B cell (primary cell): ENCODE measurements around the gene CCDC192.

Experiments used
- EZH2 ChIP-seq: IDR thresholded peaks from 2 replicates; pipeline ENCODE4 v1.6.1; 2012; ENCODE audit warnings: borderline replicate concordance, low read depth, mild to moderate bottlenecking, moderate library complexity, low read length; ENCODE audit not compliant: insufficient read depth, poor library complexity, severe bottlenecking
- TF ChIP-seq, protein P1 (sequence below): fragments of 200-600 bp; IDR thresholded peaks from one replicate; pipeline ENCODE4 v1.8.0; 2022; ENCODE audit warnings: antibody characterized with exemption, mild to moderate bottlenecking

- TF ChIP-seq, protein P1, sequence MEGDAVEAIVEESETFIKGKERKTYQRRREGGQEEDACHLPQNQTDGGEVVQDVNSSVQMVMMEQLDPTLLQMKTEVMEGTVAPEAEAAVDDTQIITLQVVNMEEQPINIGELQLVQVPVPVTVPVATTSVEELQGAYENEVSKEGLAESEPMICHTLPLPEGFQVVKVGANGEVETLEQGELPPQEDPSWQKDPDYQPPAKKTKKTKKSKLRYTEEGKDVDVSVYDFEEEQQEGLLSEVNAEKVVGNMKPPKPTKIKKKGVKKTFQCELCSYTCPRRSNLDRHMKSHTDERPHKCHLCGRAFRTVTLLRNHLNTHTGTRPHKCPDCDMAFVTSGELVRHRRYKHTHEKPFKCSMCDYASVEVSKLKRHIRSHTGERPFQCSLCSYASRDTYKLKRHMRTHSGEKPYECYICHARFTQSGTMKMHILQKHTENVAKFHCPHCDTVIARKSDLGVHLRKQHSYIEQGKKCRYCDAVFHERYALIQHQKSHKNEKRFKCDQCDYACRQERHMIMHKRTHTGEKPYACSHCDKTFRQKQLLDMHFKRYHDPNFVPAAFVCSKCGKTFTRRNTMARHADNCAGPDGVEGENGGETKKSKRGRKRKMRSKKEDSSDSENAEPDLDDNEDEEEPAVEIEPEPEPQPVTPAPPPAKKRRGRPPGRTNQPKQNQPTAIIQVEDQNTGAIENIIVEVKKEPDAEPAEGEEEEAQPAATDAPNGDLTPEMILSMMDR, result no peak
- TF ChIP-seq EZH2, result no peak
Observed at GRCh38 chr5:127791439-127791838, 88.2 kb downstream of the CCDC192 start.
